ENCODE data around the gene HAL. TPM values are rescaled to one million over a fixed set of nuclear protein-coding genes. Genes with fewer than 3 reads are reported as not detected.

HAL gene
- total RNA-seq, 3 donors from 2014 or later (not counting 1 experiment from before 2014, with no cell fraction given): 1.2 to 10.8 (median 1.6) TPM

- TF ChIP-seq CTCF (IDR thresholded peaks at IDR 0.05): no peak
Observed at GRCh38 chr12:95978351-95978750, 17.8 kb downstream of the HAL start.

GRCh38 chr12:95977764-95978305 is 18.3 kb downstream of the HAL start:
- no peak for TF ChIP-seq CTCF (IDR thresholded peaks at IDR 0.05)
- Mint-ChIP-seq H3K27me3 (ENCODE audit: low read depth in 2 of 2) (no peaks in the 10 kb centered on the region), H3K4me1 (no peaks in the 10 kb centered on the region), H3K27ac (no peak overlapping the region), H3K4me3 (no peak overlapping the region), H3K36me3 (no peaks in the 10 kb centered on the region), H3K9me3 (no peaks in the 10 kb centered on the region)
- DNase-seq (no peak), ATAC-seq (no peak)
- Histone ChIP-seq H3K27ac (ENCODE audit: low read length) (no peak overlapping the region), H3K36me3 (ENCODE audit: control insufficient read depth, insufficient read depth, low read length) (no peaks in the 10 kb centered on the region), H3K4me1 (ENCODE audit: control insufficient read depth, insufficient read depth, low read length) (no peaks in the 10 kb centered on the region), H3K9me3 (ENCODE audit: control insufficient read depth, insufficient read depth, low read length) (no peaks in the 10 kb centered on the region), H3K4me3 (ENCODE audit: low read length) (no peak overlapping the region), H3K27me3 (ENCODE audit: control insufficient read depth, insufficient read depth, low read length) (no peaks in the 10 kb centered on the region)
- 88% methylated on average over 11 of the region's 11 CpGs for WGBS (ENCODE audit: insufficient coverage)
- intact Hi-C loops (cut with micrococcal nuclease): no loop called here

More at GRCh38 chr12:95978351-95978750, 17.8 kb downstream of the HAL start:
- Mint-ChIP-seq H3K27me3 (ENCODE audit: low read depth in 2 of 2) (no peaks in the 10 kb centered on the region), H3K9me3 (no peaks in the 10 kb centered on the region), H3K4me1 (no peaks in the 10 kb centered on the region), H3K27ac (no peak overlapping the region), H3K4me3 (no peak overlapping the region), H3K36me3 (no peaks in the 10 kb centered on the region)
- Histone ChIP-seq H3K27me3 (ENCODE audit: control insufficient read depth, insufficient read depth, low read length) (no peaks in the 10 kb centered on the region), H3K27ac (ENCODE audit: low read length) (no peak overlapping the region), H3K36me3 (ENCODE audit: control insufficient read depth, insufficient read depth, low read length) (no peaks in the 10 kb centered on the region), H3K9me3 (ENCODE audit: control insufficient read depth, insufficient read depth, low read length) (no peaks in the 10 kb centered on the region), H3K4me1 (ENCODE audit: control insufficient read depth, insufficient read depth, low read length) (no peaks in the 10 kb centered on the region), H3K4me3 (ENCODE audit: low read length) (no peak overlapping the region)
- ATAC-seq (no peak), DNase-seq (no peak)
- intact Hi-C loops (cut with micrococcal nuclease): no loop called here
- WGBS (ENCODE audit: insufficient coverage): 94% methylated on average over 5 of the region's 5 CpGs

GRCh38 chr12:95976416-95976832 is 19.7 kb downstream of the HAL start:
- DNase-seq (no peak), ATAC-seq (no peak)
- Histone ChIP-seq H3K4me3 (ENCODE audit: low read length) (no peak overlapping the region), H3K4me1 (ENCODE audit: control insufficient read depth, insufficient read depth, low read length) (no peaks in the 10 kb centered on the region), H3K27me3 (ENCODE audit: control insufficient read depth, insufficient read depth, low read length) (no peaks in the 10 kb centered on the region), H3K27ac (ENCODE audit: low read length) (no peak overlapping the region), H3K9me3 (ENCODE audit: control insufficient read depth, insufficient read depth, low read length) (no peaks in the 10 kb centered on the region), H3K36me3 (ENCODE audit: control insufficient read depth, insufficient read depth, low read length) (no peaks in the 10 kb centered on the region)
- no peak overlapping the region for H3K27ac Mint-ChIP-seq
- no peaks in the 10 kb centered on the region for H3K4me1 Mint-ChIP-seq
- WGBS (ENCODE audit: insufficient coverage): 91% methylated on average over 8 of the region's 8 CpGs
- no peaks in the 10 kb centered on the region for H3K9me3 Mint-ChIP-seq
- H3K36me3 Mint-ChIP-seq: no peaks in the 10 kb centered on the region
- no peak for TF ChIP-seq CTCF (IDR thresholded peaks at IDR 0.05)
- H3K27me3 Mint-ChIP-seq (ENCODE audit: low read depth in 2 of 2): no peaks in the 10 kb centered on the region
- intact Hi-C loops (cut with micrococcal nuclease): no loop called here
- H3K4me3 Mint-ChIP-seq: no peak overlapping the region

GRCh38 chr12:95975491-95975890 is 20.7 kb downstream of the HAL start:
- Histone ChIP-seq H3K27me3 (ENCODE audit: control insufficient read depth, insufficient read depth, low read length) (no peaks in the 10 kb centered on the region), H3K27ac (ENCODE audit: low read length) (no peak overlapping the region), H3K4me3 (ENCODE audit: low read length) (no peak overlapping the region), H3K9me3 (ENCODE audit: control insufficient read depth, insufficient read depth, low read length) (no peaks in the 10 kb centered on the region), H3K36me3 (ENCODE audit: control insufficient read depth, insufficient read depth, low read length) (no peaks in the 10 kb centered on the region), H3K4me1 (ENCODE audit: control insufficient read depth, insufficient read depth, low read length) (no peaks in the 10 kb centered on the region)
- H3K27me3 Mint-ChIP-seq (ENCODE audit: low read depth in 2 of 2): no peaks in the 10 kb centered on the region
- H3K4me1 Mint-ChIP-seq: no peaks in the 10 kb centered on the region
- no peak overlapping the region for H3K27ac Mint-ChIP-seq
- ATAC-seq: no peak
- no peak for TF ChIP-seq CTCF (IDR thresholded peaks at IDR 0.05)
- H3K4me3 Mint-ChIP-seq: no peak overlapping the region
- no peaks in the 10 kb centered on the region for H3K36me3 Mint-ChIP-seq
- no peak for DNase-seq
- 90% methylated on average over 3 of the region's 4 CpGs for WGBS (ENCODE audit: insufficient coverage)
- intact Hi-C loops (cut with micrococcal nuclease): no loop called here
- no peaks in the 10 kb centered on the region for H3K9me3 Mint-ChIP-seq
